HG03139 (cell line): Measurements from ENCODE around the gene TMEM247.

Source experiments
- ATAC-seq: cut with Tn5 transposase; IDR thresholded peaks from one replicate; pipeline ENCODE4 v1.9.1; 2021; ENCODE audit not compliant: unreplicated experiment

The TMEM247 gene

GRCh38 chr2:46488389-46488788 is 9.0 kb downstream of the TMEM247 start:
- ATAC-seq, result no peak

- no peak for ATAC-seq
Observed at GRCh38 chr2:46489423-46490174, 10.2 kb downstream of the TMEM247 start.

- ATAC-seq, result no peak
Observed at GRCh38 chr2:46490521-46491141, 11.3 kb downstream of the TMEM247 start.

- ATAC-seq, result no peak
Observed at GRCh38 chr2:46492301-46492700, 12.9 kb downstream of the TMEM247 start.

- peak; percentile 48 for ATAC-seq
Observed at GRCh38 chr2:46493241-46493970, 14.0 kb downstream of the TMEM247 start.

GRCh38 chr2:46493971-46494250 is 14.5 kb downstream of the TMEM247 start:
- no peak for ATAC-seq

- no peak for ATAC-seq
Observed at GRCh38 chr2:46494596-46494995, 15.2 kb downstream of the TMEM247 start.

- ATAC-seq, result no peak
Observed at GRCh38 chr2:46495231-46496030, 16.1 kb downstream of the TMEM247 start.

GRCh38 chr2:46497766-46498165 is 18.4 kb downstream of the TMEM247 start:
- ATAC-seq, result no peak

- ATAC-seq, result no peak
Observed at GRCh38 chr2:46498681-46499080, 19.3 kb downstream of the TMEM247 start.

- no peak for ATAC-seq
Observed at GRCh38 chr2:46499392-46499785, 20.0 kb downstream of the TMEM247 start.

- no peak for ATAC-seq
Observed at GRCh38 chr2:46500801-46501200, 21.4 kb downstream of the TMEM247 start.

GRCh38 chr2:46502291-46502885 is 23.0 kb downstream of the TMEM247 start:
- ATAC-seq, result no peak

GRCh38 chr2:46503686-46504085 is 24.3 kb downstream of the TMEM247 start:
- no peak for ATAC-seq

GRCh38 chr2:46504221-46504620 is 24.9 kb downstream of the TMEM247 start:
- ATAC-seq, result no peak

GRCh38 chr2:46504685-46505471 is 25.5 kb downstream of the TMEM247 start:
- no peak for ATAC-seq

GRCh38 chr2:46505472-46505783 is 26.1 kb downstream of the TMEM247 start:
- no peak for ATAC-seq

GRCh38 chr2:46506131-46506706 is 26.9 kb downstream of the TMEM247 start:
- no peak for ATAC-seq

GRCh38 chr2:46508312-46508711 is 28.9 kb downstream of the TMEM247 start:
- no peak for ATAC-seq

- no peak for ATAC-seq
Observed at GRCh38 chr2:46508759-46509158, 29.4 kb downstream of the TMEM247 start.
